GM19455 (cell line): ENCODE results near the gene NOL4.

ENCODE experiments used
- ATAC-seq: cut with Tn5 transposase; IDR thresholded peaks from one replicate; pipeline ENCODE4 v1.9.1; 2021; ENCODE audit not compliant: unreplicated experiment

Gene NOL4

DNA sequence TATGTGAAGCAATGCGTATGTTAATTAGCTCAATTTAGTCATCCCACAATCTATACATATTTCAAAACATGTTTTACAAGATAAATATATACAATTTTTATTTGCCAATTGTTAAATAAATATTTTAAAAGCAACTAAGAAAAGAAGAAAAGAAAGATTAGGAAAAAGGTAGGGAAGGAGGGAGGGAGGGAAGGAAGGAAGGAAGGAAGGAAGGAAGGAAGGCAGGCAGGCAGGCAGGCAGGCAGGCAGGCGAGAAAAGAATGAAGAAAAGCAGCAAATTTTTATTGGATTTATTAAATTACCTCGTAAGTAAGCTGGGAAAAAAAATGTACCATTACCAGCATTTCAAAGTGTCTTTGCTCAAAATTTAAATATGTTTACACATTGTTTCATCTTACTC is 30.5 kb downstream of the NOL4 start:
- ATAC-seq = no peak

- ATAC-seq = no peak
Observed at GRCh38 chr18:34189656-34190435, 34.9 kb downstream of the NOL4 start.
